ENCODE measurements around the gene SIGLEC9.
"Not testable (repeated sequence)": the region's sequence is repeated elsewhere in the genome, so short reads cannot be mapped to it uniquely, and the experiment has no call there.

Gene SIGLEC9

GRCh38 chr19:51168564-51169282 lies 44.0 kb downstream of the SIGLEC9 start:
- H3K36me3 ChIP-seq (ENCODE audit: control insufficient read depth in 1 of 2, insufficient read depth in 2 of 2, low read length in 2 of 2) = no peaks in the 10 kb centered on the region
- H3K4me3 ChIP-seq (ENCODE audit: low read depth in 1 of 2, low read length in 2 of 2) = no peak overlapping the region
- no peak overlapping the region for H3K27ac ChIP-seq (ENCODE audit: low read length)
- no peaks in the 10 kb centered on the region for H3K27me3 ChIP-seq (ENCODE audit: low read depth, low read length)
- no peaks in the 10 kb centered on the region for H3K9me3 ChIP-seq (ENCODE audit: control insufficient read depth in 1 of 2, low read length in 2 of 2)
- H3K4me1 ChIP-seq (ENCODE audit: control insufficient read depth in 1 of 2, insufficient read depth in 2 of 2, low read length in 2 of 2) = no peaks in the 10 kb centered on the region

- not testable (repeated sequence) for H3K9me3 ChIP-seq (ENCODE audit: control insufficient read depth in 1 of 2, low read length in 2 of 2); H3K4me1 ChIP-seq (ENCODE audit: control insufficient read depth in 1 of 2, insufficient read depth in 2 of 2, low read length in 2 of 2); H3K27me3 ChIP-seq (ENCODE audit: low read depth, low read length); H3K4me3 ChIP-seq (ENCODE audit: low read depth in 1 of 2, low read length in 2 of 2); H3K27ac ChIP-seq (ENCODE audit: low read length); H3K36me3 ChIP-seq (ENCODE audit: control insufficient read depth in 1 of 2, insufficient read depth in 2 of 2, low read length in 2 of 2)
Observed at GRCh38 chr19:51169283-51169918, 44.7 kb downstream of the SIGLEC9 start.

GRCh38 chr19:51172223-51172622 lies 47.5 kb downstream of the SIGLEC9 start:
- no peak overlapping the region for H3K4me3 ChIP-seq (ENCODE audit: low read depth in 1 of 2, low read length in 2 of 2)
- no peaks in the 10 kb centered on the region for H3K9me3 ChIP-seq (ENCODE audit: control insufficient read depth in 1 of 2, low read length in 2 of 2)
- H3K27ac ChIP-seq (ENCODE audit: low read length) = no peak overlapping the region
- H3K36me3 ChIP-seq (ENCODE audit: control insufficient read depth in 1 of 2, insufficient read depth in 2 of 2, low read length in 2 of 2) = no peaks in the 10 kb centered on the region
- H3K4me1 ChIP-seq (ENCODE audit: control insufficient read depth in 1 of 2, insufficient read depth in 2 of 2, low read length in 2 of 2) = no peaks in the 10 kb centered on the region
- no peaks in the 10 kb centered on the region for H3K27me3 ChIP-seq (ENCODE audit: low read depth, low read length)

DNA sequence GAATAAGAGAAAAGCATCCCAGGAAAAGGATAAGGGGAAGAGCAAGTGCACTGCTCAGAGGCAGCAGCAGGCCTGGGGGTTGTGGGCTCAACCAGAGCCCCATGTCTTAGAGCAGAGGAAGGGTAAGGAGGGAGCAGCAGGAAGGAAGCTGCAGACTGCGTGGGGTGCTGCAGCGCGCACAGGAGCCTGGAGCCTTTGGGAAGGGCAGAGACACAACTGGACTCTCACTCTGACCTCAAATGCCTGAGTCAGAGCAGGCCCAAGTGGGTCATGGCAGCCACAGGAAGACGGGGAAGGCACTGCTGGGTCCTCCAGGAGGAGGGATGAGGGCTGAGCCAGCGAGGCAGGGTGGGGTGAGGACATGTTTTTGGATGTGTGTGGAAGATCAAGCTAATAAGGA lies 49.0 kb downstream of the SIGLEC9 start:
- Histone ChIP-seq H3K27me3 (ENCODE audit: low read depth, low read length) (no peaks in the 10 kb centered on the region), H3K4me3 (ENCODE audit: low read depth in 1 of 2, low read length in 2 of 2) (no peak overlapping the region), H3K4me1 (ENCODE audit: control insufficient read depth in 1 of 2, insufficient read depth in 2 of 2, low read length in 2 of 2) (no peaks in the 10 kb centered on the region), H3K36me3 (ENCODE audit: control insufficient read depth in 1 of 2, insufficient read depth in 2 of 2, low read length in 2 of 2) (no peaks in the 10 kb centered on the region), H3K9me3 (ENCODE audit: control insufficient read depth in 1 of 2, low read length in 2 of 2) (no peaks in the 10 kb centered on the region), H3K27ac (ENCODE audit: low read length) (no peak overlapping the region)

DNA sequence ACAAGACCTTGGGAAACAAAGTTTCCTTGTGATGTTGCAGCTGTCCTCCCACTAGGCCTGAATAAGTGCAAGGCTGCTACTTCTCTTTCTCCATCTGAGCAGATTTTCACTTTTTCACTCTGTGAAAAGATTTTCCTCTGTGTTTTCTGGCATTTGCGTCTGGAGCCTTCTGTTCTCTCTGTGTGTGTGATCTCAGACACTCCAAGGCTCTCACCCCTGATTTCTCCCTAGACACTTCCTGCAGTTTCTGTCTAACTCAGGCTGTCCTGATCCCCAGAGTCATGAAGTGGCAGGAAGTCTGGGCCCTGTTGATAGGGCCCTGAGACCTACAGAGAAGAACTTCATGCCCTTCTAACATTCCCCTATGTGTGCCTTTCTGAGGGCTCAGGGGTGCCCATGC lies 54.5 kb downstream of the SIGLEC9 start:
- no peaks in the 10 kb centered on the region for H3K27me3 ChIP-seq (ENCODE audit: low read depth, low read length)
- H3K4me1 ChIP-seq (ENCODE audit: control insufficient read depth in 1 of 2, insufficient read depth in 2 of 2, low read length in 2 of 2) = no peaks in the 10 kb centered on the region
- H3K27ac ChIP-seq (ENCODE audit: low read length) = no peak overlapping the region
- H3K4me3 ChIP-seq (ENCODE audit: low read depth in 1 of 2, low read length in 2 of 2) = no peak overlapping the region
- H3K9me3 ChIP-seq (ENCODE audit: control insufficient read depth in 1 of 2, low read length in 2 of 2) = no peaks in the 10 kb centered on the region
- H3K36me3 ChIP-seq (ENCODE audit: control insufficient read depth in 1 of 2, insufficient read depth in 2 of 2, low read length in 2 of 2) = no peaks in the 10 kb centered on the region

Measured in muscle layer of duodenum (tissue), 2 donors.